GM18951 (cell line): Measurements from ENCODE around the gene C16orf90.
"Not testable (repeated sequence)": the region's sequence is repeated elsewhere in the genome, so short reads cannot be mapped to it uniquely, and the experiment has no call there.

Experiments
- POLR2A ChIP-seq: IDR thresholded peaks from 4 replicates; pipeline ENCODE4 v1.6.1; 2011; ENCODE audit warnings: mild to moderate bottlenecking; ENCODE audit not compliant: insufficient read length, insufficient read depth; ENCODE audit errors: extremely low read depth
- in situ Hi-C: fragments of 300-500 bp; cut with MboI; formaldehyde crosslinking; loops from one replicate; pipeline ENCODE4 v1.12.0; 2022; ENCODE audit warnings: low sequenced_read_pairs, mixed read lengths, inconsistent platforms; ENCODE audit not compliant: unreplicated experiment

C16orf90 gene

GRCh38 chr16:3503523-3503922 lies 8.2 kb upstream of the C16orf90 start:
- in situ Hi-C loops, result no loop called here
- TF ChIP-seq POLR2A, result no peak

- in situ Hi-C loops, result no loop called here
- no peak for TF ChIP-seq POLR2A
These were observed 6.6 kb upstream of the C16orf90 start for GRCh38 chr16:3501783-3502400.

- in situ Hi-C loops, result not testable (repeated sequence)
These were observed 6.1 kb upstream of the C16orf90 start for GRCh38 chr16:3501412-3501761.

- in situ Hi-C loops, result no loop called here
- no peak for TF ChIP-seq POLR2A
These were observed 3.7 kb upstream of the C16orf90 start for GRCh38 chr16:3498988-3499387.

GRCh38 chr16:3497771-3498170 lies 2.5 kb upstream of the C16orf90 start:
- TF ChIP-seq POLR2A, result no peak
- in situ Hi-C loops, result no loop called here

- TF ChIP-seq POLR2A, result no peak
- in situ Hi-C loops, result no loop called here
These were observed 1.1 kb upstream of the C16orf90 start for GRCh38 chr16:3496386-3496785.

GRCh38 chr16:3494386-3494973 lies 809 bp downstream of the C16orf90 start:
- TF ChIP-seq POLR2A, result no peak
- in situ Hi-C loops, result no loop called here

- in situ Hi-C loops, result no loop called here
- TF ChIP-seq POLR2A, result no peak
These were observed 2.9 kb downstream of the C16orf90 start for GRCh38 chr16:3492356-3492755.

GRCh38 chr16:3490911-3491629 lies 4.2 kb downstream of the C16orf90 start:
- TF ChIP-seq POLR2A, result no peak
- in situ Hi-C loops, result no loop called here

GRCh38 chr16:3488801-3489200 lies 6.5 kb downstream of the C16orf90 start:
- in situ Hi-C loops, result no loop called here

GRCh38 chr16:3487521-3488410 lies 7.5 kb downstream of the C16orf90 start:
- in situ Hi-C loops, result no loop called here
- TF ChIP-seq POLR2A, result no peak

More at GRCh38 chr16:3488801-3489200, 6.5 kb downstream of the C16orf90 start:
- no peak for TF ChIP-seq POLR2A

GRCh38 chr16:3486506-3487215 lies 8.6 kb downstream of the C16orf90 start:
- in situ Hi-C loops, result no loop called here
- no peak for TF ChIP-seq POLR2A
